ENCODE results near the gene RFC2. TPM values are rescaled to one million over a fixed set of nuclear protein-coding genes. Genes with fewer than 3 reads are reported as not detected.

RFC2 gene
- total and polyA plus RNA-seq, 2 donors (not counting 1 experiment from before 2014, with no cell fraction given): 9.9 to 19.6 TPM

GRCh38 chr7:74191231-74191630 lies 63.0 kb downstream of the RFC2 start:
- no peak overlapping the region for H2AFZ ChIP-seq (ENCODE audit: low read length)
- H3K9ac ChIP-seq (ENCODE audit: insufficient read depth, low read length): no peak overlapping the region
- H3K79me2 ChIP-seq (ENCODE audit: control insufficient read depth, insufficient read depth, low read length): peaks cover 47% of the 10 kb centered on the region
- H3K27me3 ChIP-seq (ENCODE audit: control insufficient read depth, insufficient read depth, low read length): no peaks in the 10 kb centered on the region
- H3K27ac ChIP-seq (ENCODE audit: insufficient read depth, low read length): no peak overlapping the region
- no peaks in the 10 kb centered on the region for H3K9me3 ChIP-seq (ENCODE audit: control insufficient read depth, insufficient read depth, low read depth, low read length)
- no peak overlapping the region for H3K4me2 ChIP-seq (ENCODE audit: extremely low read depth, insufficient read depth, low read length)
- H4K20me1 ChIP-seq (ENCODE audit: control insufficient read depth, extremely low read depth, insufficient read depth, low read length): no peaks in the 10 kb centered on the region
- peaks cover 29% of the 10 kb centered on the region for H3K36me3 ChIP-seq (ENCODE audit: control insufficient read depth, insufficient read depth, low read length)
- peaks cover 4% of the 10 kb centered on the region for H3K4me1 ChIP-seq (ENCODE audit: control insufficient read depth, extremely low read depth, insufficient read depth, low read length)
- TF ChIP-seq CTCF (conservative IDR thresholded peaks at IDR 0.05 in 1 of 2, IDR thresholded peaks at IDR 0.05 in 1 of 2; ENCODE audit: low read depth in 1 of 2, low read length in 2 of 2): no peak
- H3K4me3 ChIP-seq (replicated peaks in 1 of 4; ENCODE audit: control extremely low read depth in 1 of 4, insufficient read depth in 1 of 4, low read depth in 3 of 4, low read length in 4 of 4): no peak overlapping the region
- DNase-seq (ENCODE audit: low read depth in 2 of 2): no peak

- H4K20me1 ChIP-seq (ENCODE audit: control insufficient read depth, extremely low read depth, insufficient read depth, low read length): no peaks in the 10 kb centered on the region
- no peak for DNase-seq (ENCODE audit: low read depth in 2 of 2)
- peaks cover 57% of the 10 kb centered on the region for H3K79me2 ChIP-seq (ENCODE audit: control insufficient read depth, insufficient read depth, low read length)
- no peak overlapping the region for H3K9ac ChIP-seq (ENCODE audit: insufficient read depth, low read length)
- peaks cover 29% of the 10 kb centered on the region for H3K36me3 ChIP-seq (ENCODE audit: control insufficient read depth, insufficient read depth, low read length)
- H2AFZ ChIP-seq (ENCODE audit: low read length): no peak overlapping the region
- no peak overlapping the region for H3K4me2 ChIP-seq (ENCODE audit: extremely low read depth, insufficient read depth, low read length)
- no peaks in the 10 kb centered on the region for H3K9me3 ChIP-seq (ENCODE audit: control insufficient read depth, insufficient read depth, low read depth, low read length)
- no peak for TF ChIP-seq CTCF (conservative IDR thresholded peaks at IDR 0.05 in 1 of 2, IDR thresholded peaks at IDR 0.05 in 1 of 2; ENCODE audit: low read depth in 1 of 2, low read length in 2 of 2)
- no peak for TF ChIP-seq EZH2 (IDR thresholded peaks at IDR 0.05; ENCODE audit: low read length, missing control alignments)
- no peak overlapping the region for H3K27ac ChIP-seq (ENCODE audit: insufficient read depth, low read length)
- H3K4me3 ChIP-seq (replicated peaks in 1 of 4; ENCODE audit: control extremely low read depth in 1 of 4, insufficient read depth in 1 of 4, low read depth in 3 of 4, low read length in 4 of 4): no peak overlapping the region
- no peaks in the 10 kb centered on the region for H3K27me3 ChIP-seq (ENCODE audit: control insufficient read depth, insufficient read depth, low read length)
- peaks cover 4% of the 10 kb centered on the region for H3K4me1 ChIP-seq (ENCODE audit: control insufficient read depth, extremely low read depth, insufficient read depth, low read length)
These were observed 63.9 kb downstream of the RFC2 start for GRCh38 chr7:74190259-74190658.

- no peaks in the 10 kb centered on the region for H3K27me3 ChIP-seq (ENCODE audit: control insufficient read depth, insufficient read depth, low read length)
- peaks cover 14% of the 10 kb centered on the region for H3K36me3 ChIP-seq (ENCODE audit: control insufficient read depth, insufficient read depth, low read length)
- no peak overlapping the region for H2AFZ ChIP-seq (ENCODE audit: low read length)
- no peak overlapping the region for H3K4me2 ChIP-seq (ENCODE audit: extremely low read depth, insufficient read depth, low read length)
- peak; percentile 30 to 48 for DNase-seq (ENCODE audit: low read depth in 2 of 2)
- no peak overlapping the region for H3K4me3 ChIP-seq (replicated peaks in 1 of 4; ENCODE audit: control extremely low read depth in 1 of 4, insufficient read depth in 1 of 4, low read depth in 3 of 4, low read length in 4 of 4)
- H3K27ac ChIP-seq (ENCODE audit: insufficient read depth, low read length): peak overlapping the region; percentile 18
- H3K4me1 ChIP-seq (ENCODE audit: control insufficient read depth, extremely low read depth, insufficient read depth, low read length): peaks cover 7% of the 10 kb centered on the region
- H3K79me2 ChIP-seq (ENCODE audit: control insufficient read depth, insufficient read depth, low read length): peaks cover 77% of the 10 kb centered on the region
- H4K20me1 ChIP-seq (ENCODE audit: control insufficient read depth, extremely low read depth, insufficient read depth, low read length): peaks cover 3% of the 10 kb centered on the region
- TF ChIP-seq CTCF (conservative IDR thresholded peaks at IDR 0.05 in 1 of 2, IDR thresholded peaks at IDR 0.05 in 1 of 2; ENCODE audit: low read depth in 1 of 2, low read length in 2 of 2) (no peak), EZH2 (IDR thresholded peaks at IDR 0.05; ENCODE audit: low read length, missing control alignments) (no peak)
- no peaks in the 10 kb centered on the region for H3K9me3 ChIP-seq (ENCODE audit: control insufficient read depth, insufficient read depth, low read depth, low read length)
- H3K9ac ChIP-seq (ENCODE audit: insufficient read depth, low read length): no peak overlapping the region
These were observed 66.1 kb downstream of the RFC2 start for GRCh38 chr7:74187915-74188675.
